C4-2B (cell line): ENCODE results near the gene PDXK.

ENCODE experiments used
- CTCF ChIP-seq: fragments of 450-650 bp; conservative IDR thresholded peaks from 2 replicates; pipeline ENCODE4 v1.5.1; 2017; ENCODE audit warnings: mild to moderate bottlenecking
- ZFX ChIP-seq: fragments of 450-650 bp; IDR thresholded peaks from 2 replicates; pipeline ENCODE4 v1.6.1; 2017

DNA sequence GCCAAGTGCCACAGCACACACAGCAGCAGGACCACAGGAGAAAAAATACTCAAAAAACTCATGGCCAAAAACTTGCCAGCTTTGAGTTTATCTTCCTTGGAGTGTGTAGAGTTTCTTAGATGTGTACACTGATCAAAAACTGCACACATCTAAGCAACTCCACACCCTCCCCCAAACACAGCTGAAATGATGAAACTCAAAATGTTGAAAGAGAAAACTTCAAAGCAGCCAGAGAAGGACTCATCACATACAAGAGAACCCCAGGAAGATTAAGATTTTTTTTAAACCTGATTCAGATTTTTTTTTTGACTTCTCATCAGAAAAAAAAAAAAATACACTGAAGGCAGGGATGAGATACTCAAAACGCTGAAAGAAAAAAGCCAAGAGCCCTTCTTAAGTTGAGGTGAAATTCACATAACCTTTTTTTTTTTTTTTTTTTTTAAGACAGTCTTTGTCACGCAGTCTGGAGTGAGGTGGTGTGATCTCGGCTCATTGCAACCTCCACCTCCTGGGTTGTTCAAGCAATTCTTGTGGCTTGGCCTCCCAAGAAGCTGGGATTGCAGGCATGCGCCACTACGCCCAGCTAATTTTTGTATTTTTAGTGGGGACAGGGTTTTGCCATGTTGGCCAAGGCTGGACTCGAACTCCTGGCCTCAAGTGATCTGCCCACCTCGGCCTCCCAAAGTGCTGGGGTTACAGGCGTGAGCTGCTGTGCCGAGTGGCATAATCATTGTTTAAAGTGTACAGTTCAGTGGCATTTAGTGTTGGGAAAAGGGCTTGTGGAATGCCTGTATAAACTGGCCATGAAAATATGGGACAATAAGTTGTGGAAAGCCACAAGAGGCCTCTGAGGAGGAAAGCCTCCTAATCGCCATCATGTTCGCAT lies 20.9 kb upstream of the PDXK start:
- TF ChIP-seq CTCF (no peak), ZFX (no peak)
